Superior temporal gyrus (tissue), 1 donor: ENCODE measurements around the gene IZUMO4.

ENCODE experiments used
- DNase-seq: peaks from one replicate; pipeline ENCODE4 v3.0.0-alpha.2; 2016; ENCODE audit errors: extremely low spot score

IZUMO4 gene

GRCh38 chr19:2059422-2060201 is 37.1 kb upstream of the IZUMO4 start:
- DNase-seq: peak; percentile 69

- DNase-seq: peak; percentile 37
Observed at GRCh38 chr19:2060884-2061494, 35.7 kb upstream of the IZUMO4 start.

- DNase-seq: peak; percentile 99
Observed at GRCh38 chr19:2061495-2062388, 35.0 kb upstream of the IZUMO4 start.

GRCh38 chr19:2062389-2062729 is 34.4 kb upstream of the IZUMO4 start:
- no peak for DNase-seq

- no peak for DNase-seq
Observed at GRCh38 chr19:2062770-2063169, 33.9 kb upstream of the IZUMO4 start.

- DNase-seq: no peak
Observed at GRCh38 chr19:2063824-2064223, 32.9 kb upstream of the IZUMO4 start.

GRCh38 chr19:2064395-2064787 is 32.3 kb upstream of the IZUMO4 start:
- DNase-seq: no peak

- DNase-seq: peak; percentile 46
Observed at GRCh38 chr19:2064788-2065524, 31.8 kb upstream of the IZUMO4 start.

- no peak for DNase-seq
Observed at GRCh38 chr19:2070436-2070827, 26.3 kb upstream of the IZUMO4 start.

- DNase-seq: no peak
Observed at GRCh38 chr19:2070986-2071673, 25.6 kb upstream of the IZUMO4 start.

GRCh38 chr19:2072757-2073551 is 23.8 kb upstream of the IZUMO4 start:
- no peak for DNase-seq

GRCh38 chr19:2076526-2076944 is 20.2 kb upstream of the IZUMO4 start:
- DNase-seq: no peak

- DNase-seq: no peak
Observed at GRCh38 chr19:2077398-2077797, 19.3 kb upstream of the IZUMO4 start.

GRCh38 chr19:2077833-2078619 is 18.7 kb upstream of the IZUMO4 start:
- no peak for DNase-seq

- no peak for DNase-seq
Observed at GRCh38 chr19:2079076-2079864, 17.4 kb upstream of the IZUMO4 start.

GRCh38 chr19:2079865-2080301 is 16.8 kb upstream of the IZUMO4 start:
- no peak for DNase-seq

- no peak for DNase-seq
Observed at GRCh38 chr19:2080336-2080988, 16.3 kb upstream of the IZUMO4 start.
